HEK293T (cell line): Measurements from ENCODE around the gene PLEKHM2.

ENCODE experiments used
- CTCF ChIA-PET: fragments of 350-600 bp; formaldehyde crosslinking; extraction: SDS; loops from one replicate; lab custom pipeline; 2021; ENCODE audit warnings: antibody characterized with exemption, inconsistent platforms; lab: Yijun Ruan, JAX
- POLR2A ChIA-PET: fragments of 350-600 bp; formaldehyde crosslinking; extraction: SDS; loops from one replicate; lab custom pipeline; 2020; ENCODE audit warnings: antibody characterized with exemption, inconsistent platforms; lab: Yijun Ruan, JAX
- DNase-seq: peaks from one replicate; pipeline ENCODE4 v3.0.0; 2012; ENCODE audit warnings: mixed read lengths; ENCODE audit errors: extremely low spot score
- ARNT ChIP-seq: fragments of 450-650 bp; IDR thresholded peaks from 2 replicates; pipeline ENCODE4 v1.6.1; 2017; ENCODE audit warnings: mild to moderate bottlenecking
- BHLHE40 ChIP-seq: fragments of 450-650 bp; IDR thresholded peaks from 2 replicates; pipeline ENCODE4 v1.6.1; 2016; ENCODE audit warnings: mild to moderate bottlenecking, moderate library complexity, borderline replicate concordance
- CTBP1 ChIP-seq: fragments of 450-650 bp; IDR thresholded peaks from 2 replicates; pipeline ENCODE4 v1.6.1; 2016; ENCODE audit warnings: borderline replicate concordance
- ELF4 ChIP-seq: fragments of 450-650 bp; IDR thresholded peaks from 2 replicates; pipeline ENCODE4 v1.6.1; 2017; ENCODE audit warnings: antibody characterized with exemption
- FOXA1 ChIP-seq: fragments of 450-650 bp; IDR thresholded peaks from 2 replicates; pipeline ENCODE4 v1.6.1; 2016; ENCODE audit warnings: mild to moderate bottlenecking
- FOXK2 ChIP-seq: fragments of 450-650 bp; IDR thresholded peaks from 2 replicates; pipeline ENCODE4 v1.6.1; 2016; ENCODE audit warnings: mild to moderate bottlenecking
- FOXM1 ChIP-seq: fragments of 450-650 bp; IDR thresholded peaks from 2 replicates; pipeline ENCODE4 v1.6.1; 2017; ENCODE audit warnings: mild to moderate bottlenecking, borderline replicate concordance
- HDGF ChIP-seq: fragments of 450-650 bp; IDR thresholded peaks from 2 replicates; pipeline ENCODE4 v1.6.1; 2017; ENCODE audit warnings: antibody characterized with exemption, borderline replicate concordance
- L3MBTL2 ChIP-seq: fragments of 450-650 bp; conservative IDR thresholded peaks from 2 replicates; pipeline ENCODE4 v1.6.1; 2016; ENCODE audit warnings: mild to moderate bottlenecking
- LEF1 ChIP-seq: fragments of 450-650 bp; IDR thresholded peaks from 2 replicates; pipeline ENCODE4 v1.6.1; 2017; ENCODE audit warnings: mild to moderate bottlenecking, borderline replicate concordance
- NFRKB ChIP-seq: fragments of 450-650 bp; IDR thresholded peaks from 2 replicates; pipeline ENCODE4 v1.6.1; 2016; ENCODE audit warnings: mild to moderate bottlenecking, moderate library complexity
- SP1 ChIP-seq: fragments of 450-650 bp; IDR thresholded peaks from 2 replicates; pipeline ENCODE4 v1.6.1; 2017
- SUZ12 ChIP-seq: fragments of 450-650 bp; IDR thresholded peaks from 2 replicates; pipeline ENCODE4 v1.6.1; 2016; ENCODE audit warnings: mild to moderate bottlenecking
- TARDBP ChIP-seq: fragments of 450-650 bp; IDR thresholded peaks from 2 replicates; pipeline ENCODE4 v1.6.1; 2016
- ZNF384 ChIP-seq: fragments of 450-650 bp; IDR thresholded peaks from 2 replicates; pipeline ENCODE4 v1.6.1; 2016
- TF ChIP-seq, protein P1 (sequence below): fragments of 450-650 bp; IDR thresholded peaks from 2 replicates; pipeline ENCODE4 v1.6.1; 2016

PLEKHM2 gene

GRCh38 chr1:15748264-15748663 is 64.1 kb downstream of the PLEKHM2 start:
- DNase-seq: no peak
- POLR2A ChIA-PET: no interaction called here
- TF ChIP-seq CTBP1 (no peak), ZNF384 (no peak), FOXM1 (no peak), FOXK2 (no peak), FOXA1 (no peak), L3MBTL2 (no peak), NFRKB (no peak), HDGF (no peak), BHLHE40 (no peak), TARDBP (no peak), SUZ12 (no peak), ARNT (no peak), SP1 (no peak), ELF4 (no peak), LEF1 (no peak)
- TF ChIP-seq, protein P1, sequence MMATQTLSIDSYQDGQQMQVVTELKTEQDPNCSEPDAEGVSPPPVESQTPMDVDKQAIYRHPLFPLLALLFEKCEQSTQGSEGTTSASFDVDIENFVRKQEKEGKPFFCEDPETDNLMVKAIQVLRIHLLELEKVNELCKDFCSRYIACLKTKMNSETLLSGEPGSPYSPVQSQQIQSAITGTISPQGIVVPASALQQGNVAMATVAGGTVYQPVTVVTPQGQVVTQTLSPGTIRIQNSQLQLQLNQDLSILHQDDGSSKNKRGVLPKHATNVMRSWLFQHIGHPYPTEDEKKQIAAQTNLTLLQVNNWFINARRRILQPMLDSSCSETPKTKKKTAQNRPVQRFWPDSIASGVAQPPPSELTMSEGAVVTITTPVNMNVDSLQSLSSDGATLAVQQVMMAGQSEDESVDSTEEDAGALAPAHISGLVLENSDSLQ: no peak
- CTCF ChIA-PET: no interaction called here

GRCh38 chr1:15748690-15749398 is 64.7 kb downstream of the PLEKHM2 start:
- TF ChIP-seq ZNF384 (no peak), ELF4 (no peak), HDGF (no peak), FOXA1 (no peak), LEF1 (no peak), ARNT (no peak), NFRKB (no peak)
- TF ChIP-seq, protein P1: no peak
- CTCF ChIA-PET: no interaction called here
- POLR2A ChIA-PET: no interaction called here
- no peak for DNase-seq

GRCh38 chr1:15749399-15750291 is 65.5 kb downstream of the PLEKHM2 start:
- POLR2A ChIA-PET: no interaction called here

DNA sequence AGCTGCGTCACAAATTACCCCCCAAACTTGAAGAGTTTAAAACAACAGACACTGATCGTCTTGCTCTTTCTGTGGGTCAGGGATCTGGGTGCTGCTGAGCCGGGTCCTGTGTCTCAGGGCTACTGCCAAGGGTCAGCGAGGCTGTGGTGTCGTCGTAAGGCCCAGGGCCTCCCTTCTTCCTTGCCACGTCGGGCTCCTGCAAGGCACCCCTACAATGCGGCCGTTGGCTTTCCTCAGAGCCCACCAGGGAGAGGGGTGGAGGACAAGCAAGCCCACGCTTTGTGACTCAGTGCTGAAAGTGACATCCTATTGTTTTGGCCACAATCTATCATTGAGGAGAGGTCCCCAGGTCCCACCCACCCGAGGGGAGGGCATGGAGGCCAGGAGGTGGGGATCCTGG is 66.8 kb downstream of the PLEKHM2 start:
- ChIA-PET CTCF (no interaction called here), POLR2A (no interaction called here)
- TF ChIP-seq FOXA1: no peak
- TF ChIP-seq FOXK2: no peak
- TF ChIP-seq ARNT: no peak
- TF ChIP-seq NFRKB: no peak
- TF ChIP-seq L3MBTL2: no peak
- no peak for TF ChIP-seq TARDBP
- TF ChIP-seq ZNF384: no peak
- DNase-seq: no peak

More at GRCh38 chr1:15749399-15750291, 65.5 kb downstream of the PLEKHM2 start:
- CTCF ChIA-PET: interaction anchor here (0.7 kb wide), 1 partner anchor 43 kb away, joined by 3 read pairs; no protein-coding TSS in a partner anchor
- no peak for DNase-seq
- TF ChIP-seq ZNF384: no peak
- no peak for TF ChIP-seq FOXK2
- TF ChIP-seq BHLHE40: no peak

DNA sequence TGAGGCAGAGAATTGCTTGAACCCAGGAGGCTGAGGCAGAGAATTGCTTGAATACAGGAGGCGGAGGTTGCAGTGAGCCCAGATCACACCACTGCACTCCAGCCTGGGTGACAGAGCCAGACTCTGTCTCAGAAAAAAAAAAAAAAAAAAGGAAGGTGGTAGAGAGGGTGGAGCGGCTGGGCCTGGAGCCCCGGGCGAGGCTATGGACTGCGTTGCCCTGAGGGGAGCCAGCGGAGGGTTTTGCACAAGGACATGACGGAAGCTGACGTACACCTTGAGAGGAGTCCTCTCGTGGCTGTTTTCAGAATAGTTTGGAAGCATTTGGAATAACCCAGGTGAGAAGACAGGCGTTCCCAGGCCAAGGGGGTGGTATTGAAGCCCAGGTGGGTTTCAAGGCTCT is 67.6 kb downstream of the PLEKHM2 start:
- no peak for DNase-seq
- TF ChIP-seq, protein P1: no peak
- TF ChIP-seq FOXM1 (no peak), SP1 (no peak), BHLHE40 (no peak), HDGF (no peak), ELF4 (no peak), CTBP1 (no peak), LEF1 (no peak), FOXK2 (no peak), FOXA1 (no peak), L3MBTL2 (no peak), ARNT (no peak), TARDBP (no peak), SUZ12 (no peak), NFRKB (no peak), ZNF384 (no peak)
- CTCF ChIA-PET: no interaction called here
- POLR2A ChIA-PET: no interaction called here

DNA sequence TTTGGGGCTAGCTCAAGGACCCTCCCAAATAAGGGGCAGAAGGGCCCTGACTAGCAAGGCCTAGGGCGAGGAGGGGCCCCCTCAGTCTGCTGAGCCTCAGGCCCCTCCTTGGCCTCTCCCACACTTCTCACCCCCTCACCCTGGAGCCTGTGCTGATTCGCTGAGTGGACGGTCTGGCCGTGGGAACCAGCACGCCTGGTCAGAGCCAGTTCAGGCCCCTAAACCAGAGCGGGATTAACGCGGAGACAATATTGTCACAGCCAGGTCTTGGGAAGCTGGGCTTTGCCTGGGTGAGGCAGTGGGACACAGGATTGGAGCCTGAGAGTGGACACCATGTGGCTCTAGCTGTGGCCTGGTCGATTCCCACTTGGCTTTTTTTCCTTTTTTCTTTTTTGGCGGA is 69.7 kb downstream of the PLEKHM2 start:
- CTCF ChIA-PET: no interaction called here
- POLR2A ChIA-PET: no interaction called here
- no peak for DNase-seq
- TF ChIP-seq TARDBP (no peak), ZNF384 (no peak), BHLHE40 (no peak), HDGF (no peak), L3MBTL2 (no peak), ARNT (no peak), LEF1 (no peak), NFRKB (no peak), SUZ12 (no peak), FOXM1 (no peak), SP1 (no peak), FOXA1 (no peak), CTBP1 (no peak), FOXK2 (no peak), ELF4 (no peak)
- TF ChIP-seq, protein P1: no peak
